ENCODE measurements around the gene JMJD6. TPM values are rescaled to one million over a fixed set of nuclear protein-coding genes. Genes with fewer than 3 reads are reported as not detected.

Gene JMJD6
- total RNA-seq, result 19.4 and 21.2 TPM in 2 replicates

DNA sequence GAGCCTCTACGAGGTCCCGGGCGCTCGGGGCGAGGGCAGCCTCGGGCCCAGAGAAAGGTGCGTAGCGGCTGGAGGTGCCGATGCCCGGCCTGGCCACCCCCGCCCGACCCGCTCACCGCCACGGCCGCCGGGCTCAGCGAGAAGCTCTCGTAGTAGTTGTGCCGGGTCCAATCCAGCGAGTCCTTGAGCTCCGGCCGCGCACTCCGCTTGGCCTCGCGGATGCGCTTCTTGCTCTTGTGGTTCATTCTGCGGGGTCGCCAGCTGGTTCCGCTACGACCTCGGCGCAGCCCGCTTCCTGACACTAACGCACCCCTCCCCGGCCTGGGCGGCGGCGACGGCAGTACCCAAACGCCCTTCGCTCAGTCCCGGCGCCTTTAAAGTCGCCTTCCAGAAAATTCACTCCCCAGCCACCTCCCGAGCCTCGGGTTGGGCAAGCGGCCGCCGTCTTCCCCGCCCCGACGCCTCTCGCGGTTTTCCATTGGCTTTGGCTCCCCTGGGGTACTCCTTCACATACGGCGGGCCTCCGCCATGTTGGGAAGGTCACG is at the start of gene JMJD6:
JMJD6 (minus strand) TSS at position 376 of the 545 bp plus-strand sequence; CDS start at position 245, 131 bp downstream.

DNA sequence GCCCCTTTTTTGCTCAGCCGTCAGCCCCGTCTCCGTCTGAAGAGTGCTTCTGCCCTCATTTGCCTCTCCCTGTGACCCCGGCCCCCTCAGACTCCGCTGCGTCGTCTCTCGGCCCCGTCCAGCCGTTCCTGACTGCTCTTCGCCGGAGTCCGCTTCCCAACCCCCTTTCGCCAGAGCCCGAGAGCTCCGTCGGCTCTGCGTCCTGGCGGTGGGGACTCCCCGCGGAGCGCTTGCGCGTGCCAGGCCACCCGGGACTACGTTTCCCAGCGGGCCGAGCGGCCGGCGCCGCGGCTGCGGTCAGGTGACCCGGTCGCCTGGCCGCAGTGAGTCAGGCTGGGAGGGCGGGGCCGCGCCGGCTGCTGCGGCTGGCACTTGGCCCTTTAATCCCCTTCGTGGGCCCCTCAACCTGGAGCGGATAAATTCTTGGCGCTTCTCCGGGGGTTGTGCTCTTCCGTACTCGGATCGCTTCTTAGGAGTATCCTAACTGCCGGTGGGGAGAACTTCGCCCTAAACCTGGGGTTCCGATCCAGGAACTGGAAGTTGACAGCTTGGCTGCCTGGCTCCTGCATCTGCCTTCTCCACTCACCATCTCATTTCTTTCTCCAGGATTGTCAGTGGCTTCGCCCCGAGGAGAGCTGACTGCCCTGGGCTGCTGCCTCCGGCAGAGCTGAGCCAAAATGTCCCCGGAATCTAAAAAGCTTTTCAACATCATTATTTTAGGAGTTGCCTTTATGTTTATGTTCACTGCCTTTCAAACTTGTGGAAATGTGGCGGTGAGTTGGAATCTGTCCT is 11.5 kb upstream of the JMJD6 start, which contains the start of gene MFSD11:
MFSD11 (plus strand) TSS at position 444 of the 792 bp plus-strand sequence; CDS start at position 678, 234 bp downstream.

DNA sequence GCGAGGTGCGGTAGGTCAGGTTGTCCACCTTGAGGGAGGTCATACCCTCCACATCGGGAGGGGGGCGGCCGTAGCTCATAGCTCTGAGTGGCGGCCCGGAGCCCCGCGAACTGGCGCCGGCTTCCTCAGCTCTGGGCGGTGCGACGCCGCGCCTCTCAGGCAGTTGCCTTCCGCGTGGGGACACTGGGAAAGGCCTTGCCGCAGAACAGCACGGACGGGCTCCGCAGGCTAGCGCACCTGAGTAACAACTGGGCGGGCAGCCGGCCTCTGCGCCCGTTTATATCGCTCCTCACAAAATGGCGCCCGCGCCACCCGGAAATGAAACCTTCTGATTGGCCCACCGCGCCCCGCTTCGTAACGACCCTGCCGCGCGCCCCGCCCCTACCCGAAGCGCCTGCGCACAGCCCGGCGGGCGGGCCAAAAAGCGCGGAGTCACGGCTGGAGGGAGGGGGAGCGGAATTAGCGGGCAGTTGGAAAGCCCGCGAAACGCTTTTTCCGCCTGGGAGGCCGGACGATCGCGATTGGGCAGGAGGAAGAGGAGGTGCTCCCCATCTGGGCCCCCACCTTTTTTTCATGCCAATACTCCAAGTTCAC is 10.8 kb upstream of the JMJD6 start, which contains the start of gene SRSF2:
SRSF2 (minus strand) TSS at position 250 of the 594 bp plus-strand sequence; CDS start at position 79, 171 bp downstream.

DNA sequence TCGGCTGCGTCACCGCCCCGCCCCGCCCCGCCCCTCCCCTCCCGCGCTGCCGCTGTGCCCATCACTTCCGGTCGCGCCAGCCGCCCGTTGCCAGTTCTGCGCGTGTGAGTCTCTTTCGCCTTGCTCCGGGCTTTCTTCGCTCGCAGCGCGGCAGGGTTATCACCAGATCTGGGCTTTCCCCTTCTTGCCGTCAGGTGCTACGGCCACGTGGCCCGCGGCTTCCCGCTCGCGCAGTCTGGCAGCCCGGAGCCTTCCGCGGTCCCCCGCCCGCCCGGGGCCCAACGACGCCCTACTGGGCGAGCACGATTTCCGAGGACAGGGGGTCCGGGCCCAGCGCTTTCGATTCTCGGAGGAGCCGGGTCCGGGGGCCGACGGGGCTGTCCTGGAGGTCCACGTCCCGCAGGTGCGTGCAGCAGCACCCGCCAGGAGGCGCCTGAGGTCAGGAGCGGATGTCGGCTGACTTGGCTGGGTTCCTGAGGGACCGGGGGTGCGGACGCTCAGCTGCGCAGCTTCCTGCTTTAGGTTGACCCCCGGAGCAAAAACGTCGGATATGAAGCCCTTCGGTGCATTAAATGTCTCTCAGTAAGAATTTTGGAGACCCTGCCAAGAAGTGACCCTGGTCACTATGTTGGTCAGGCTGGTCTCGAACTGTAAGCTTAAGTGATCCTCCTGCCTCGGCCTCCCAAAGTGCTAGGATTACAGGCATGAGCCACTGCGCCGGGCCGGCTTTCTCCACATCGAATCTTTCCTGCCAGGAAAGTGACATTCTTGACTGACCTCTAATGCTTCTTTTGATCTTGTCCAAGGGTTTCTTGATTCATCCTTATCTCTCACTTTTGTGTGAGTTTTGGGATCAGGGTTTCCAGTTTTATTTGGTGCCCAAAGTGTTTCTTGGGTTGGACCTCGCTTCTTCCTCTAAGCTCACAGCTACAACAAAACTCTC is 641 bp upstream of the JMJD6 start, which contains the start of gene METTL23:
METTL23 (plus strand) TSS at position 64 of the 943 bp plus-strand sequence. CDS start 2,872 bp downstream, outside the sequence.

DNA sequence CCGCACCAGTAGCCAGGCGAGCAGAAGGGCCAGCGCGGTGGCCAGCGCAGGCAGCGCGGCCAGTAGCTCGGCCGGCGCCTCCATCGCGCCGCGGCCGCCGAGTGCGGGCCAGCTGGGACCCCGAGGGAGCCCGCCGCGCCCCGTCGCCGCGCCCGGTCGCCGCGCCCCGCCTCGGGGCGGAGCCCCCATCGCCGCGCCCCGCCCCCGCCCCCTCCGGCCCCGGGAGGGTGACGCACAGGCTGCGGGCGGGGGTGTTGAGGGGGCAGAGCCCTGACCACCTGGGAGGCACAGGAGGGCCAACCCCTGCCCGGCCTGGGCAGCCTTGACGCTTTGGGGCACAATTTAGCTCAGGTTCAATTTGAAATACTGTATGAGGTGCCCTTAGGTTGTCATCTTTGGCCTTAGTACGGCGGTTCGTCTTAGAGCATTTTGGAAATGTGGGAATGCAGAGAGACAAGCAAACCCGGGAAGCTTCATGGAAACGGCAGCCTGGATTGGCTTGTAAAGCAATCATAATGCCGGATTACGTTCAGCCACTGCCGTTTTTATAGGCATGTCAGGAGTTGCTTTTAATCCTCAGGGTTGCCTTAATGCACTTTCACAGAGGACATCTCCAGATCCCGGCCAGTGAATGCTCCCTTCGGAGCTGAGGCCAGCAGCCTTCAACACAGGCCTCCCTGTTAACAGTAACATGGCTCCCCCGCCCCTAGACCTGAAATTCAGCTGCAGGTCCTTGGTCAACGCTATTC is 15.4 kb downstream of the JMJD6 start, which contains the start of gene MXRA7:
MXRA7 (minus strand) TSS at position 103 of the 749 bp plus-strand sequence; CDS start at position 84, 19 bp downstream.

Other genes starting within 250 kb of the JMJD6 start
- 3.3 and 3.4 TPM in 2 replicates for gene RHBDF2, start 225.2 kb downstream of the JMJD6 start, total RNA-seq
- 2.7 and 7.7 TPM in 2 replicates for gene CYGB, start 188.9 kb downstream of the JMJD6 start, total RNA-seq
- 1.1 and 1.6 TPM in 2 replicates for gene PRCD, start 186.6 kb downstream of the JMJD6 start, total RNA-seq
- gene ST6GALNAC2, start 140.7 kb downstream of the JMJD6 start, total RNA-seq, result 2.9 and 5.7 TPM in 2 replicates
- not detected in 2 replicates for gene ST6GALNAC1, start 82.8 kb downstream of the JMJD6 start, total RNA-seq
- gene MXRA7, start 15.6 kb downstream of the JMJD6 start, total RNA-seq, result 171 and 205 TPM in 2 replicates
- 22.9 and 24.7 TPM in 2 replicates for gene METTL23, start 233 bp upstream of the JMJD6 start, total RNA-seq
- 122 and 157 TPM in 2 replicates for gene SRSF2, start 10.7 kb upstream of the JMJD6 start, total RNA-seq
- 34.5 and 39.1 TPM in 2 replicates for gene MFSD11, start 11.5 kb upstream of the JMJD6 start, total RNA-seq
- 0.06 and 0.40 TPM in 2 replicates for gene MGAT5B, start 141.8 kb upstream of the JMJD6 start, total RNA-seq

Data from aortic smooth muscle cell (primary cell).